ENCODE measurements around the gene SZT2.
"Not testable (repeated sequence)": the region's sequence is repeated elsewhere in the genome, so short reads cannot be mapped to it uniquely, and the experiment has no call there.

SZT2 gene

GRCh38 chr1:43405219-43405875 is 15.6 kb downstream of the SZT2 start:
- Histone ChIP-seq H3K9me3 (ENCODE audit: insufficient read depth, low read length) (no peaks in the 10 kb centered on the region), H3K27me3 (ENCODE audit: low read length) (no peaks in the 10 kb centered on the region), H3K36me3 (ENCODE audit: low read length) (no peaks in the 10 kb centered on the region), H3K9ac (ENCODE audit: low read length) (no peak overlapping the region), H3K4me2 (ENCODE audit: low read depth, low read length, poor library complexity, severe bottlenecking) (no peak overlapping the region), H3K79me2 (ENCODE audit: insufficient read depth, low read length) (no peaks in the 10 kb centered on the region), H3K27ac (ENCODE audit: low read depth, low read length) (no peak overlapping the region), H3K4me3 (ENCODE audit: insufficient read depth, low read length, poor library complexity, severe bottlenecking) (no peak overlapping the region), H4K20me1 (ENCODE audit: low read depth, low read length) (no peaks in the 10 kb centered on the region), H3F3A (ENCODE audit: insufficient read depth) (no peaks in the 10 kb centered on the region), H3K9me2 (replicated peaks; ENCODE audit: insufficient read depth, low read length) (no peaks in the 10 kb centered on the region), H2AFZ (ENCODE audit: low read depth, low read length, severe bottlenecking) (no peak overlapping the region)
- TF ChIP-seq CTCF (IDR thresholded peaks at IDR 0.05; ENCODE audit: insufficient read depth, low read length, poor library complexity, severe bottlenecking) = no peak
- TF ChIP-seq EZH2phosphoT487 (conservative IDR thresholded peaks at IDR 0.05; ENCODE audit: low read length) = no peak

GRCh38 chr1:43405876-43406234 is 16.2 kb downstream of the SZT2 start:
- H3K27me3 ChIP-seq (ENCODE audit: low read length) = no peaks in the 10 kb centered on the region
- H3K9ac ChIP-seq (ENCODE audit: low read length) = no peak overlapping the region
- no peak overlapping the region for H3K4me2 ChIP-seq (ENCODE audit: low read depth, low read length, poor library complexity, severe bottlenecking)
- no peaks in the 10 kb centered on the region for H3F3A ChIP-seq (ENCODE audit: insufficient read depth)
- H3K9me3 ChIP-seq (ENCODE audit: insufficient read depth, low read length) = no peaks in the 10 kb centered on the region
- no peaks in the 10 kb centered on the region for H3K79me2 ChIP-seq (ENCODE audit: insufficient read depth, low read length)
- no peak overlapping the region for H3K4me3 ChIP-seq (ENCODE audit: insufficient read depth, low read length, poor library complexity, severe bottlenecking)
- no peak overlapping the region for H3K27ac ChIP-seq (ENCODE audit: low read depth, low read length)
- no peak for TF ChIP-seq EZH2phosphoT487 (conservative IDR thresholded peaks at IDR 0.05; ENCODE audit: low read length)
- no peak for TF ChIP-seq CTCF (IDR thresholded peaks at IDR 0.05; ENCODE audit: insufficient read depth, low read length, poor library complexity, severe bottlenecking)
- no peak overlapping the region for H2AFZ ChIP-seq (ENCODE audit: low read depth, low read length, severe bottlenecking)
- H3K9me2 ChIP-seq (replicated peaks; ENCODE audit: insufficient read depth, low read length) = no peaks in the 10 kb centered on the region
- no peaks in the 10 kb centered on the region for H3K36me3 ChIP-seq (ENCODE audit: low read length)
- no peaks in the 10 kb centered on the region for H4K20me1 ChIP-seq (ENCODE audit: low read depth, low read length)

- TF ChIP-seq CTCF (IDR thresholded peaks at IDR 0.05; ENCODE audit: insufficient read depth, low read length, poor library complexity, severe bottlenecking) (no peak), EZH2phosphoT487 (conservative IDR thresholded peaks at IDR 0.05; ENCODE audit: low read length) (no peak)
- no peak overlapping the region for H3K4me3 ChIP-seq (ENCODE audit: insufficient read depth, low read length, poor library complexity, severe bottlenecking)
- no peak overlapping the region for H3K9ac ChIP-seq (ENCODE audit: low read length)
- H3K9me2 ChIP-seq (replicated peaks; ENCODE audit: insufficient read depth, low read length) = no peaks in the 10 kb centered on the region
- H3K27ac ChIP-seq (ENCODE audit: low read depth, low read length) = no peak overlapping the region
- no peak overlapping the region for H2AFZ ChIP-seq (ENCODE audit: low read depth, low read length, severe bottlenecking)
- no peaks in the 10 kb centered on the region for H4K20me1 ChIP-seq (ENCODE audit: low read depth, low read length)
- no peak overlapping the region for H3K4me2 ChIP-seq (ENCODE audit: low read depth, low read length, poor library complexity, severe bottlenecking)
- H3F3A ChIP-seq (ENCODE audit: insufficient read depth) = no peaks in the 10 kb centered on the region
- no peaks in the 10 kb centered on the region for H3K79me2 ChIP-seq (ENCODE audit: insufficient read depth, low read length)
- no peaks in the 10 kb centered on the region for H3K27me3 ChIP-seq (ENCODE audit: low read length)
- no peaks in the 10 kb centered on the region for H3K36me3 ChIP-seq (ENCODE audit: low read length)
- no peaks in the 10 kb centered on the region for H3K9me3 ChIP-seq (ENCODE audit: insufficient read depth, low read length)
Observed at GRCh38 chr1:43410571-43410970, 20.9 kb downstream of the SZT2 start.

GRCh38 chr1:43413426-43413825 is 23.7 kb downstream of the SZT2 start:
- H2AFZ ChIP-seq (ENCODE audit: low read depth, low read length, severe bottlenecking); H3K79me2 ChIP-seq (ENCODE audit: insufficient read depth, low read length); H3K9me3 ChIP-seq (ENCODE audit: insufficient read depth, low read length); H3K4me2 ChIP-seq (ENCODE audit: low read depth, low read length, poor library complexity, severe bottlenecking); H3K9ac ChIP-seq (ENCODE audit: low read length); H4K20me1 ChIP-seq (ENCODE audit: low read depth, low read length); H3K36me3 ChIP-seq (ENCODE audit: low read length); H3K27ac ChIP-seq (ENCODE audit: low read depth, low read length); H3K27me3 ChIP-seq (ENCODE audit: low read length); H3K9me2 ChIP-seq (replicated peaks; ENCODE audit: insufficient read depth, low read length); H3F3A ChIP-seq (ENCODE audit: insufficient read depth); H3K4me3 ChIP-seq (ENCODE audit: insufficient read depth, low read length, poor library complexity, severe bottlenecking): not testable (repeated sequence)

All from SU-DHL-6 (cell line).